Fibroblast of the aortic adventitia (primary cell): ENCODE results near the gene FXYD3. TPM values are rescaled to one million over a fixed set of nuclear protein-coding genes. Genes with fewer than 3 reads are reported as not detected.

Experiments used
- DNase-seq: peaks from one replicate; pipeline ENCODE4 v3.0.0-alpha.2; 2010; ENCODE audit warnings: low read depth
- H3K4me3 ChIP-seq: 2 replicates; pipeline ENCODE4 v1.5.1; 2011; ENCODE audit warnings: low read depth, mild to moderate bottlenecking, control low read depth, low read length, moderate library complexity
- total RNA-seq: library from RNA; depleted of rRNA; stranded (reverse); fragments of >200 nt; gene quantifications from 2 replicates; pipeline ENCODE4 v1.2.3, GENCODE V29; 2012; ENCODE audit warnings: low replicate concordance
- TF ChIP-seq, protein P1 (sequence below): IDR thresholded peaks from 2 replicates; pipeline ENCODE4 v1.5.1; 2011; ENCODE audit warnings: mild to moderate bottlenecking, low read length, control low read depth, inconsistent platforms; ENCODE audit not compliant: insufficient read depth

Gene FXYD3
- total RNA-seq, 1 donor, result not detected

DNA sequence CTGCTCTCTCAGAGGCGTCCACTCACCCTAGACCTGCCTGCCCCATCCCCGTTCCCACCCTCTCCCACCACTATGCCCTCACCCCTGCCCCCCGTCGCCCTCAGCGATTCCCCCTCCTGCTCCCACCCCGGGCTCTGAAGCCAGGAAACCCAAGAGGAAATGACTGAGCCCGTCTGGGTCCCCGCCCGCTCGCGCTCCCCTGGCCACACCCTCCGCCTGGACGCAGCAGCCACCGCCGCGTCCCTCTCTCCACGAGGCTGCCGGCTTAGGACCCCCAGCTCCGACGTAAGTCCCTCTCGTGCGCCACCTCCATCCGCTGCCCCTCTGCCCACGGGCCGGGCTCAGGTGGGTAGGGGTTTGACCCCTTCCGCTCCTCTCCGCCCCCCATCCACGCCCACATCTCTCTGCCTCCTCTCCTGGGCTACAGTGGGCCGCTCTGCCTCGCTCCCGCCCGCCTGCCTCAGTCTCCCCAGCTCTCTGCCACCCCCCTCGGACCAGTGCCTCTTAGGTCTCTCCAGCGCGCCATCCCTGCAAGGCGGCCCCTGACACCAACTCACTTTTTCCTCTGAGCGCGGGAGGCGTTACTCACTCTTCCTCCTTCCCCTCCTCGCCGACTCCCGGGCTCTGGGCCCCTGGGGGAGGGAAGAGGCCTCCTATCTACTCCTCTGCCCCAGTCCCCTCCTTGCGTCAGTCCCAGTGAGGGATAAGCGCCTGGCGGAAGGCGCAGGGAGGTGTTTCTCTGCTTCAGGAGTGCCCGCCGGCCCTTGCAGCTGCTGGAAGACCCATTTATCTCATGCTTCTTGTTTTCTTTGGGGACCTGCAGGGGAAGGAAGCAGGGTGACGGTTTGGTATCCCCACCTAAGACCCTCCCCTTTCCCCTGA lies 39.1 kb downstream of the FXYD3 start, which contains the start of gene FXYD5:
FXYD5 (plus strand) TSS at position 211 of the 882 bp plus-strand sequence. CDS start 816 bp downstream, outside the sequence.
- TF ChIP-seq, protein P1, sequence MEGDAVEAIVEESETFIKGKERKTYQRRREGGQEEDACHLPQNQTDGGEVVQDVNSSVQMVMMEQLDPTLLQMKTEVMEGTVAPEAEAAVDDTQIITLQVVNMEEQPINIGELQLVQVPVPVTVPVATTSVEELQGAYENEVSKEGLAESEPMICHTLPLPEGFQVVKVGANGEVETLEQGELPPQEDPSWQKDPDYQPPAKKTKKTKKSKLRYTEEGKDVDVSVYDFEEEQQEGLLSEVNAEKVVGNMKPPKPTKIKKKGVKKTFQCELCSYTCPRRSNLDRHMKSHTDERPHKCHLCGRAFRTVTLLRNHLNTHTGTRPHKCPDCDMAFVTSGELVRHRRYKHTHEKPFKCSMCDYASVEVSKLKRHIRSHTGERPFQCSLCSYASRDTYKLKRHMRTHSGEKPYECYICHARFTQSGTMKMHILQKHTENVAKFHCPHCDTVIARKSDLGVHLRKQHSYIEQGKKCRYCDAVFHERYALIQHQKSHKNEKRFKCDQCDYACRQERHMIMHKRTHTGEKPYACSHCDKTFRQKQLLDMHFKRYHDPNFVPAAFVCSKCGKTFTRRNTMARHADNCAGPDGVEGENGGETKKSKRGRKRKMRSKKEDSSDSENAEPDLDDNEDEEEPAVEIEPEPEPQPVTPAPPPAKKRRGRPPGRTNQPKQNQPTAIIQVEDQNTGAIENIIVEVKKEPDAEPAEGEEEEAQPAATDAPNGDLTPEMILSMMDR, result peak; percentile 30
- DNase-seq, result peak; percentile 72
- H3K4me3 ChIP-seq, result peak within 1 kb of the TSS; percentile 95

DNA sequence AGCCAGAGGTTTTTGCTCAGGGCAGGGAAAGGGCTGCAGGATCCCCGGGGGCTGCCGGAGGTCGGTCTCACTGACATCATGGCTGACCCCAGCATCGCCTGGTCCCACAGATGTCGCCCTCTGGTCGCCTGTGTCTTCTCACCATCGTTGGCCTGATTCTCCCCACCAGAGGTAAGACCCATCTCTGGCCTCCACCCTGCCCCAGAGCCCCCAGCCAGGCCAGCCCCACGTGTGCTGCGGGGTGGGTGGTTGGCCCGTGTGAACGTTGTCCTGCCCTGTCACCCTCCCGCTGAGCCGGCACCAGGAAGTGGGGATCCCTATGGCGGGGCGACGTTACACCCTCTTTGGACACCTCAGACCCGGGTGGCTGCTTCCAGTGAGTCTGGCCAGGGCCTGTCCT lies 39.8 kb downstream of the FXYD3 start:
- peak overlapping the region; percentile 95 for H3K4me3 ChIP-seq
- no peak for DNase-seq
- TF ChIP-seq, protein P1, result no peak

DNA sequence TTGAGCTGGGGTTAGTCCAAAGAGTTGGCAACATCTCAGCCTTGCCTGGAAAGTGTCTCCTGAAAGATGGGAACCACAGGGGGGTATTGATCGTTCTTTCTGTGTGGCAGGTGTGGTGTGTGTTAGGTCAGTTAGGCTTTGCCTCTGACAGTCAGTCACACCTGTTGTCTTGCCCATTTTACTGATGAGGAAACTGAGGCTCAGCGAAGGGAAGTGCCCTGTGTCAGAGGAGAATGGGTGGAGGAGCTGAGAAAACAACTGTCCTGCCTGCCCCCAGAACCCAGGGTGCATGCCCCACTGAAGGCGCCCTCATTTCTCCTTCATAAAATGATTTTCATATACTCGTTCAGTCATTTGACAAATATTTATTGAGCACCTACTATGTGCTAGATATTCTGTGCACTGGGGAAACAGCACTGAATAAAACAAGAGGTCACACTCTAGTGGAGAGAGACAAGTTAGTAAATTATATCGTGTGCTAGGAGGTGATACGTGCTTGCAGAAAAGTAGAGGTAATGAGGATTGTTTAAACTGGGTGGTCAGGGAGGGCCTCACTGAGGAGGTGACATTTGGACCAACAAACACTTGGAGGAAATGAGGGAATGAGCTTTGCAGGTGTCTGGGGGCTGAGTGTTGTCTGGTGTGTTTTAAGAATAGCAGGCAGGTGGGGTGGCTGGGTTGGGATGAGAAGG lies 40.5 kb downstream of the FXYD3 start:
- TF ChIP-seq, protein P1, result no peak
- DNase-seq, result no peak
- peak overlapping the region; percentile 95 for H3K4me3 ChIP-seq

DNA sequence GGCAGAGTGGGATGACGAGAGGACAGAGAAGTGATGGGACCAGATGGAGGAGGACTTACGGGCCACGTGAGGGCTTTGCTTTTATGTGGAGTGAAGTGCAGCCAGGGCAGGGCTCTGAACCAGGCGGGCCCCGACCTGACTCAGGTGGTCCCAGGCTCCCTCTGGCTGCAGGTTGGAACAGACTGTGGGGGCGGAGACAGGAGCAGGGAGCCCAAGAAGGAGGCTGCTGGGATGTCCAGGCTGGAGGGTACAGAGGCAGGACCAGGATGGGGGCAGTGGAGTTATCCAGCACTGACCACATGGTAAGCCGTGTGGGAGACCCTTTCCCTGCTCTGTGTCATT lies 41.0 kb downstream of the FXYD3 start:
- no peak overlapping the region for H3K4me3 ChIP-seq
- no peak for DNase-seq
- TF ChIP-seq, protein P1, result no peak

DNA sequence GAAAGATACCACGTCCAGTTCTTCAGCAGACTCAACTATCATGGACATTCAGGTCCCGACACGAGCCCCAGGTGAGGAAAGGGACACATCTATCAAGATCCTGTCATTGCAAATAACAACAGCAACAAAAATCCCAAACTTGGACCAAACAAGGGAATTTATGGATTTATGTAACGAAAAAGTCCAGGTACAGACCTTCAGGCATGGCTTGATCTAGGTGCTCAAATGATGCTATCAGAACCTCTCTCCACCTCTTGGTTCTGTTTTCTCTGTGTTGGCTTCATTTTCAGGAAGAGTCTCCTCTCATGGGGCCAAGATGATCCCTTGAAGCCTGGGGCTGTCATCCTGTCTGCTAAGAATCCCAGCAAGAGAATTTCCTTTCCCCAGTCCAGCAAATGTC lies 41.8 kb downstream of the FXYD3 start:
- H3K4me3 ChIP-seq, result no peak overlapping the region
- TF ChIP-seq, protein P1, result no peak
- DNase-seq, result no peak

DNA sequence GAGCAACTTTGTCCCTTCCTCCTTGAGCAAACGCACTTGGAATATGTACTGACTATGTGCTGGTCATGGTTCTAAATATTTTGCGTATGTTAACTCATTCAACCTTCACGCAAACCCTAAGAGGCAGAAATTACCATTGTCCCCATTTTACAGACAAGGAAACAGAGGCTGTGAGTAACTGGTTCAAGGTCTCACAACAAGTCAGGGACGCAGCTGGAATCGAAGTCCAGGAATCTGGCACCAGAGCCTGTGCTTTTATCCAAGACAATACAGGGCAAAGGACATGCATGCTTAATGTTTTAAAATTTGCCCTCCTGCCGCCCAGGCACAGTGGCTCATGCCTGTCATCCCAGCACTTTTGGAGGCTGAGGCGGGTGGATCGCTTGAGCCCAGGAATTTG lies 44.0 kb downstream of the FXYD3 start:
- TF ChIP-seq, protein P1, result no peak
- no peak overlapping the region for H3K4me3 ChIP-seq
- no peak for DNase-seq
